SIG-M5 (cell line): Measurements from ENCODE around the gene RAB25.
"Not testable (repeated sequence)": the region's sequence is repeated elsewhere in the genome, so short reads cannot be mapped to it uniquely, and the experiment has no call there.

Source experiments
- DNase-seq: peaks from one replicate; lab custom pipeline; 2025; lab: John Stamatoyannopoulos, UW

Gene RAB25

GRCh38 chr1:156060937-156061636 is at the start of gene RAB25:
TSS of gene RAB25 (plus strand) at chr1:156061160. CDS start at chr1:156061401, 241 bp downstream.
- no peak for DNase-seq

- DNase-seq: no peak
Measured at GRCh38 chr1:156012051-156012817, 48.7 kb upstream of the RAB25 start.

GRCh38 chr1:156014829-156015228 is 46.1 kb upstream of the RAB25 start:
- no peak for DNase-seq

GRCh38 chr1:156019946-156020292 is 41.0 kb upstream of the RAB25 start:
- no peak for DNase-seq

GRCh38 chr1:156020293-156021092 is 40.5 kb upstream of the RAB25 start, which contains the start of gene SSR2:
TSS of gene SSR2 (minus strand) at chr1:156020951. CDS start at chr1:156020167, 784 bp downstream.
- DNase-seq: peak; percentile 91

- DNase-seq: no peak
Measured at GRCh38 chr1:156021093-156021428, 39.9 kb upstream of the RAB25 start.

GRCh38 chr1:156021954-156022353 is 39.0 kb upstream of the RAB25 start:
- DNase-seq: no peak

GRCh38 chr1:156024801-156025200 is 36.2 kb upstream of the RAB25 start:
- DNase-seq: no peak

- DNase-seq: no peak
Measured at GRCh38 chr1:156025876-156026275, 35.1 kb upstream of the RAB25 start.

- DNase-seq: no peak
Measured at GRCh38 chr1:156026588-156026987, 34.4 kb upstream of the RAB25 start.

GRCh38 chr1:156033011-156033410 is 27.9 kb upstream of the RAB25 start:
- no peak for DNase-seq

- DNase-seq: not testable (repeated sequence)
Measured at GRCh38 chr1:156034991-156035390, 26.0 kb upstream of the RAB25 start.

GRCh38 chr1:156042828-156043227 is 18.1 kb upstream of the RAB25 start:
- no peak for DNase-seq

GRCh38 chr1:156045076-156045475 is 15.9 kb upstream of the RAB25 start:
- no peak for DNase-seq

- no peak for DNase-seq
Measured at GRCh38 chr1:156048663-156049258, 12.2 kb upstream of the RAB25 start.

- DNase-seq: no peak
Measured at GRCh38 chr1:156050376-156050775, 10.6 kb upstream of the RAB25 start.

- DNase-seq: no peak
Measured at GRCh38 chr1:156051011-156051725, 9.8 kb upstream of the RAB25 start.

- DNase-seq: no peak
Measured at GRCh38 chr1:156052862-156053767, 7.8 kb upstream of the RAB25 start.

GRCh38 chr1:156053768-156054499 is 7.0 kb upstream of the RAB25 start, which contains the start of gene UBQLN4:
TSS of gene UBQLN4 (minus strand) at chr1:156053798. CDS start at chr1:156053701, 97 bp downstream.
- DNase-seq: no peak
